KG1 (cell line): ENCODE data around the gene RPP25L.

Source experiments
- DNase-seq: peaks from one replicate; lab custom pipeline; 2025; lab: John Stamatoyannopoulos, UW

The RPP25L gene

DNA sequence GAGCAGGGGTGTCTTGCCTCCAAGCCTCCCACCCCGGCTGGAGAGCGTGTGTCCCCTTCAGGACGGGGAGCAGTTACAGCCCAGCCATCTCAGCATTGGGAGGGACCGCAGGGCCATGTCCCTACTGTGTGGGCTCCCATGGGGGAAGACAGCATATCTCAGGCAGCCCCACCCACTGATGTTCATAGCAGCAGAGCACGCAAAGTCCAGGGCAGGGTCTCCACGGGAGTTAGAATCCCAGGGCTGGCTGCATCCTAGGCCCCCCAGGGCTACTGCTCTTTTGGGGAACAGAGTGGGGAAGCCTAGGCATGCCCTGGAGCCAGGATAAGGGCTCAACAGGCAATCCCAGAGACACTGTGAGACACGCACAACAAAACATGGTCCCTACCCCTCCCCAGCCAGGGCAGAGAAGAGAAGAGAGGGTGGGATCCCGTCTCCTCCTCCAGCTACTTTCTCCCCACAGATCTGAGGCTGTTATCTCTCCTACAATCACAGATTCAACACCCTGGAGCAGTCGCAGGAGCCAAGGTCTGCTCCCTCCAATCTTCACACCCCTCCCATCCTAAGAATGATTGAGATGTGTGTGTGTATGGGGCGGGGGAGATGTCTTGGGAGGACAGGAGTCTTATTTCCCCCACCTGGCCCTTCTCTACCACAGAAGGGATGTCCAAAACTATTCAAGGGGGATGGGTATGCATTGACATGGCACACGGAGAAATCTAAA lies 25.8 kb downstream of the RPP25L start:
- DNase-seq, result no peak

DNA sequence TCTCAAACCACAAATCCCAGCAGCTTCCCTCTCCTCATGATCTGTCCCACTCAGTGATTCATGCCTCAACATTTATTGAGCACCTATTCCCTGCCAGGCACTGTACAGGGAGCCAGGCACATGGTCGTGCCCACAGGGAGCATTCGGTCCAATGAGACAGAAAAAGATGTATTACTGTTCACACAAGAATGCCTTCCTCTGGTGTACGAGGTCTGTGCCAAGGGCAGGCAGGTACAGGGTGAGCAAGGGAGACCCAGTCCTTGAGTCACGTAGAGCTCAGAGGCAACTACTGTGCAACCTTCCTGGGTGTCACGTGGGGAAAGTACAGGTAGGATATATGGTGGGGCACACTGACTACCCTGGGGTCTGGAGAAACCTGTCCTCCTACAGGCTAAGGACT lies 26.9 kb downstream of the RPP25L start:
- DNase-seq, result no peak

DNA sequence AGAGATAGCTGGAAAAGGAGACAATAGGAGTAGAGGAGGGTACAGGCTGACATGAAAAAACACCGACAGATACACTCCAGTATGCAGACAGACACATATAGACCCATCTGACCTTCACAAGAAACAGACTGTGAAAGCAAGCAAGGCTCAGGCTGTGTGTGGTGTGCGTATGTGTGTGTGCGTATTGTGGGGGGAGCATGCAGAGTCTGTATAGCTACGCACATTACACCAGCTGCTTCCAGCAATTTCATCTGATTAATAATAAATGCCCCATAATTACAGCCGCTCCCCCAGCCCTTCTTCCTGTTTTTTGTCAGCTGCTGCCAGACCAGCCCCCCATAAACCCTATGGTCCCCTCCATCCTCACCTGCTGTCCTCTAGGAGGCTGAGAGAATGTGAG lies 29.1 kb downstream of the RPP25L start:
- no peak for DNase-seq

DNA sequence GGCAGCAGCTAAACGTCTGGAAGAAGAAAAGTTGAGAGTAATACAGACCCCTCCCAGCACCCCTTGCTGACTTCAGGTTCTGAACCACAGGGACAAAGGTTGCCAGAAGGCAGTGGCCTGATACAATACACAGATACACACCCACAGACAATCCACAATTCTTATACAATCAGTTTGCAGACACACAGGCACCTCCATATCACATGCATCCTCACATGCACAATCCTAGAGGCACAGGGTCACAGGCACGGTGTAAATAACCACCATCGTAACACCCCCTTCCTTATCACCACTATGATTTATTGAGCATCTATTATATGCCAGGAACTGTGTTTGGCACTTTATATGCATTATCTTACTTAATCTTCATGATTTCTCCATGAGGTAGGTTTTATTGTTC lies 30.6 kb downstream of the RPP25L start:
- no peak for DNase-seq

DNA sequence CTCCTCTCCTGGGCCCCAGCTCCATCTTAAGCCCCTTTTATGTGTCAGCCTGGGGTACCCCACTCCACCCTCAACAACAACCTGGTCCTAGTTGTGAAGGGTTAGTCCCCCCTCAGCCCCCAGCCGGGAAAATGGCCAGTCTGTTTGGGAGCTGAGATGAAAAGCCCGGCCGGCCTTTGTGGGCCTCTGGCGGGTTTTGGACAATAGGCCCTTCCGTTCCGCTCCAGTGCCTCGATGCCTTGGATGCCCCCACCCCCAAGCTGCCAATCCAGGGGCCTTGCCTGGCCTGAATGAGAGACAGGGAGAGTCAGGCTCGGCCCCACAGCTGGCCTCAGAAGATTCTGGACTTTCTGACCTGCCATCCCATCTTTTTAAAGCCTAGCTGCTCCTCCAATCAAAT lies 31.5 kb downstream of the RPP25L start:
- no peak for DNase-seq

DNA sequence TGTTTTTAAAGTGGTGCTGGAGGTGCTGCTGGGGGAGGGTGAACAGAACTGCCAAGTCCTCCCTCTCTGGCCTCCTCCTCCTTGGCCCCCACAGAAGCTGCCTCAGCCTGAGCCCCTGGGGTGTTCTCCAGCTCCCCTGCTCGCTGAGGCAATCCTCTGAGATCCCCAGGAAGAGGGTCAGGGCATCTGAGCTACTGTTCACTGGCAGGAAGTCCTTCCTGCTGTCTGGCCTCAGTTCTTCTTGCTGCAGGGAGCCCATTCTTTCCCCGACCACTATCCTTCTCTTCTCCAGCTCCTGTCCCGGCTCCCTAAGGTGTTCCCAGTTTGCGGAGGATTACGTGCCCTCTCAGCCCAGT lies 32.1 kb downstream of the RPP25L start:
- no peak for DNase-seq

DNA sequence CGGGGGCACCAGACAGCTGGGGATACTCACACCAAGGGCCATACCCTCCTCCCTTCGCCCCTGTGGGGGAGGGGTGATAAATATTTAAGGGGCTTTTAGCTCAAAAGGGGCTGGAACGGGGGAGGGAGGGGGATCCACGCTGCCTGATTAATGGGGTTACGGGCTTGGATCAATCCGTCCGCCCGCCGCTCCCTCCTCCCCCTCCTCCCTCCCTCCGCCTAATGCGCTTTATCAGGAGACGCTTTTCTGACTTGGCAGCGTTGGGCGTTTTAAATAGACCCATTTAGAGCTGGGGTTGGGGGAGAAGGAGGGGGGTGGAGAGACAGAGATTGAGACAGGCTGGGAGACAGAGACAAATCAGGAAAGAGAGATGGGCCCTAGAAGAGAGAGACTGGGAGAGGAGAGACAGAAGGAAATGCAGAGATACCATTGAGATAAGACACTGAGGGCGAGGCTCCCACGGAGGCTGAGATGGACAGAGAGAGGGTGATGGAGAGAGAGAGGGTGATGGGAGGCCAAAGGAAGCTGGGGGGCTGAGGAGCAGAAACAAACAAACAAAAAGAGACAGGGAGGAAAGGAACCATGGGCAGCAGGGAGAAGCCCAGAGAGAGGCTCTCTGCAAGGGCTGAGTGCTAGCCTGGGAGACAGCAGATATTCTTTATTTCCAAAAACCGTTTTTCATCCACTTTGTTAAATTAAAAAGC lies 32.6 kb downstream of the RPP25L start:
- no peak for DNase-seq

DNA sequence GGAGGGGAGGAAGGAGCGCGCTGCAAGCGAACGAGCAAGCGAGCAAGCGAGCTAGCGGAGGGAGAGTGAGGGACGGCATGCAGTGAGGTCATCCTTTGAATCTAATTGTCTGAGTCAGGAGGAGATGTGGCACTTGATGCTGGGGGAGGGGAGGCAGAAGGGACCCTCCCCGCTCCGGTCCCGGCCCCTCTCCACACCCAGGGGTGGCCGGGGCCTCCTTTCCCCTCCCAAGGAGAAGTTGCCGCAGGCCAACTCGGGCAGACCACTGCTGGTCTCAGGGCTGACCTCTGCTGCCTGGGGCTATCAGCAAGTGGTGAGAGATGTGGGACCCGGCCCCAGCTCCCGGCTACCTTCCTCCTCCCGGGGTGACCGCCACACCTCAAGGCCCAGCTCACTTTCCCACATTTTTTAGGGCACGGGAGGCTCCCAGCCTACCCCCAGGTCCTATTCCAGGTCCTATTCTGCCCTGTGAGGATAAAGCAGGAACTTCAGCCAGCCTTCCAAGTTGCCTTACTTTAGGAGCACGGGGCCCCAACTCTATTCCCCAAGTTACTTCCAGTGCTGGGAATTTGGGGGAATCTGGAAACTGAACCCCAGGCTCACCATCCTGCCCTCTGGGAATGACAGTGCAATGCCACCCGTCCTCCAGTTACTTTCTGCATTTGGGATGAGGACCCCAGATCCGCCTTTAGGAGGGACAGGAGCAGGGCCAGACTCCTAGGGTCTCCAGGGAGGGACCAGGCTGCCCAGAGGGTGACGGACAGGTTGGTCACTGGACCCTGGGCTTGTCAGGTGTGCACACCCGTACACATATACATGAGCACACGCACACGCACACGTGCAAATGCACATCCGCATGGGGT lies 33.4 kb downstream of the RPP25L start:
- no peak for DNase-seq

DNA sequence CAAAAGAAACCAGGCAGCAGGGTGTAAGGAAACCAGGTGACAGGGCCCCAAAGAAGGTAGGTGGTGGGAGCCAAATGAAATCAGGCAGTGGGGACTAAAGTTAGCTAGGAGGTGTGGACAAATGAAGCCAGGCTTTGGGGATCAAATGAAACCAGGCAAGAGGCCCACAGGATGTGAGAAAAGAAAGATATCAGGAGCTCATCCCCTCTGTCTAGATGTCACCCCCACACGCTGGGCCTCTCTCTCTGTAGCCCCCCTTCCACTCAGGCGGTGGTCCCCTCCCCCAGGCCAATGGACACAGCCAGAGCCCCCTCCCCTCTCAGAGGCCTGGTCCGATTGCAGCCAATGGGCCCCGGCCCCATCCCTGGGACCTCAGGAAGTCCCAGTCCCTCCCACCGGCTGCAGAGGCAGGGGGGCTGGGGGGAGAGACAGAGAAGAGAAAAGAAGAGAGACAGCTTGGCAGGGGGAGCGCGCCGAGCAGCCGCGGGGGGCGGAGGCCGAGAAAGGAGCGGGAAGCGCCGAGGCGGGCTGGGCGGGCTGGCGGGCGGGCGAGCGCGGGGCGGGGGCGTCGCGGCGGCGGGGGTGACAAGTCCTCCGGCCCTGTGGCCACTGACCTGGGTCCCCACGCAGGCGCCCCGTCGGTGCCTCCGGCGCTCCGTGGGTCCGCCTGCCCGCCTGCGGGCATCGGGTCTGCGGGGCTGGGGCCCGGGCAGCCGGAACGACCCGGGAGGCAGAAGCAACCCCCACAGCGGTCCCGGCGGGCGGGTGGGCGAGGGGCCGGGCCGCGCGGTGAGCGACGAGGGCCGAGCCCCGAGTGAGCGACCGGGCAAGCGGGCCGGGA lies 34.3 kb downstream of the RPP25L start:
- DNase-seq, result no peak

DNA sequence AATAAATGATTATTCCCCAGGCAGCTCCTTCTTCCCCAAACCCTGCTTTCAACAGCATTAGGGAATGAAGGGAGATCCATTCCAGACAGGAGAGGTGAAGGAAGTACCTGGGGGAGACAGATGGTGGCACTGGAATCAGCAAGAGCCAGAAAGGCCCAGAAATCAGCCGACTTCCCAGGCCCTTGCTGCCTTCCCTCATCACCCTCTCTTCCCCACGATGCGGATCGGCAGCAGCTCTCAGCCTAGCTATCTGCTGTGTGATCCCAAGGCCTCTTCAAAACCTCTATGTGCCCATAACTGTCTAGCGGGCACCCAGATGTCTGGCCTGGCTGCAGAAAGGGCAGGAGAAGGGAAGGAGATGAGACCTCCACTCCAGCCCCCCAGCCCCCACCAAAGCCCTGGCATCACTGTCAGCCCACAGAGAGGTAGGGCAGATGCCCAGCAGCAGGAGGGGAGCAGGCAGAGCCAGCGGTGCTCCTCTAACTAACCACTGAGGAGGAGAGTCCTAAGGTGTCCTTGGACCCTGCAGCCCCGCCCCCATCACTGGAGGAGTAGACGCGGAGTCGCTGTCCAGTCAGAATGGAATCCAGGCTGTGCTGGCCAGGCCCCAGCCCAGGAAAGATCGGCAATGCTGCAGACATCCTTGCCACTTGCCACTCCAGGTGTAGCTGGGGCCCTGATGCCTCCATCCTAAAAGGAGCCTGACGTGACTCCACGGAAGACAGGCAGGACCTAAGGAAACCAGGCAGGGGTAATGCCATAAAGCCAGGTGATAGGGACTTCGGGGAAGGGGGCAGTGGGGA lies 35.1 kb downstream of the RPP25L start:
- no peak for DNase-seq

DNA sequence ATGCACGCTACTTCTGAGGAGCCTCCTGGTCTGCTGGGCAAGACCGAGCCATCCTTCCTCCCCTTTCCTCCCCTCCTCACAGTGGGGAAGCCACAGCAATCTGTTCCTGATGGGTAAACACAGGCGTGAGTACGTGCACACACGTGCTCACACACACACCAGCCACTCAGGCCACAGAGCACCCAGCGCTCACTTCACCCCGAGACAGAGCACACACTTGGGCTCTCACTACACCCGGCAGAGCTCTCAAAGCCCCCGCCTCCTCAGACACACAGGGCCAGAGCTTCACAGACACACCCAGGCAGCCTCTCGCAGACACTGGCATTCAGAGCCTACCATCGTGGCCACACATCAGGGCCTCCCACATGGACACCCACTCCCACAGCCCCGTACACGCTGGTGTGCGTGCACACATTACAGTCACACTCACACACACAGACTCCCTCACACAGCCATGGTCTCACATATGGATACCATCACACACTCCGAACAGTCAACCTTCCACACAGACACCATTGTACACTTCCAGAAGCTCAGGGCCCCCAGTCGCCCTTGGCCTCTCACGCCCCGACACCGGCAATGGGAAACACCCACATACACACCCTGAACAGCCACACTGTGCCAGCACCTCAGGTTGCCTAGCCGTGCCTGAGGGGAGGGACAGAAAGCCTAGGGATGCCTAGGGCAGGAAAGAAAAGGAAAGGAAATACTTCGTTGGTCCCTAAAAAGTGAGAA lies 35.9 kb downstream of the RPP25L start:
- DNase-seq, result no peak

DNA sequence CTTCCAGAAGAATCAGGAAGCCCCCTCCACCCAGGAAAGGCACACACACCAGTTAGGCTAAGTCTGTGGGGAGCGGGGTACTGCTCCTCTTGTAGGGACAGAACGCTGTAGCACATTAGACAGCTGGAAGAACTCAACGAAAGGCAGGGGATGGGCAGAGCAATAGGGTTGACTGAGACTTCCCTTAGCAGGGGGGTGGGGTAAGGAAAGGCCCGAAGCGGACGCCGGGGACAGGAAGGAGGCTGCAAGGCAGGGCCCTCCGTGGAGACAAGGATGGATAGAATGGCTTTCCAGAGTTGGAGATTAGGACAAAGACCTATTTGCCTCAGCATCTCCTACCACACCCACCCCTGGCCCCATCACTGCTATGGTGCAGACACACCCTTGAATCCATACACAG lies 36.7 kb downstream of the RPP25L start:
- DNase-seq, result no peak

DNA sequence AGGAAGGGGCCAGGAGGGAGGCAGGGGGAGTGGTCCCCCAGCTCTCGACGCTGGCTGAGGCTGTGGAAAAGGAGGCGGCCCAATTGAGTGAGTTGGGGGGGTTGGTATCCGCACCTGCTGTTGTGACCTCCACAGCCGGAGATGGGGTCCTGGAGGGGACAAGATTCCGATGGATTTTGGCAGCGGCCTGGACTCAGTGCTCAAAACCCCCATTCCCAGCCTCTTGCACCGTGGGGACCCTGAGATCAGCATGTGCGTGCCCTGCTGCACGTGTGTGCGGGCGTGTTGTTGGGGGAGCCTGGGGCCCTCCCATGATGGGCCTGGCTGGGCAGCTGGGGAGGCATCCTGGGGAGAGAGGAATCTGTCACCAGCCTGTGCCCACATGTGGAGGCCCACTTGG lies 37.3 kb downstream of the RPP25L start:
- DNase-seq, result no peak

DNA sequence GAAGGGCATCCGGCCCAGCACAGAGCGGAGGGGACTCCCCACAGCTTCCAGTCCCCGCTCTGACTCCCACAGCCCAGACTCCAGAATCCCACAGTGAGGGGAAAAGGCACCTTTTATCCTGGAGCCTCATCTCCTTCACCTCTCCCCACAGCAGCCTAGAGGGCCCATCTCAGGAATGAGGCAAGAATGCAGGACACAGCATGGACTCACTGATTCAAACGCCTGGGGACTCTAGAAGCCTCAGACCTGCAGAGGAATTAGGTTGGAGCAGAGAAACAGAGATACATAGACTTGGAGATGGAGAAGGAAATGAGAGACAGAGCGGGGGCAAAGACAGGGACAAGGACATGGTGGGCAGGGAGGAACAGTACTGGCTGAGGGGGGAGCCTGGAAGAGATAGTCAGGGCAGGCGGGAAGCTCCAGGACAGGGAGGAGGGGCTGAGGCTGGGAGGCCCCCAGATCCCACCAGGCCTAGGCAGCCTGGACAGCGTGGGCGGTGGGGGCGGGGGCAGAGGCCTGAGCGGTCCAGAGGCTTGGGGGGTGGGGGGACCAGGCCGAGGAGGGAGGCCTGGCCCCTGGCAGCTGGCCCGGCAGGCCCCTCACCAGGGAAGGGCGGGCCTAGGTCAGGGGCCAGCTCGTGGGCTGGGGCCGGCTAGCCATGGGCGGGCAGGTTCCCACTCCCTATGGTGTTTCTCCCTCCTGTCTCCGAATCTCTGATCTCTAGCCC lies 38.1 kb downstream of the RPP25L start:
- no peak for DNase-seq

DNA sequence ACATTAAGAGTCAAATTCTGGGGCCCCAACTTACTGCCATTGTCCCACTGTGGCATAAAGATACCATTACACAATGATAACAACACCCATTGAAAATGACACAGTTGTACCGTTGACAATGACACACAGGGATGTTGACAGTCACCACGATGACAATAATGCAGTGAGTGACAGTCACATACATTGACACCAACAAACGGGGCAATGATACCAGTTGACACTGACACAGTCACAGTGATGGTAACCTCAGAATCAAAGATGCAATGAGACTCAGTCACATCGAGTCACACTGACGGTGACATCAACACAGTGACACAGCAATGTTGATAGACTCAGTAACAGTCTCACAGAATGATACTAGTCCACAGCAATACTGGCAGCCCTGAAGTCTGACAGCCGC lies 39.3 kb downstream of the RPP25L start:
- no peak for DNase-seq

DNA sequence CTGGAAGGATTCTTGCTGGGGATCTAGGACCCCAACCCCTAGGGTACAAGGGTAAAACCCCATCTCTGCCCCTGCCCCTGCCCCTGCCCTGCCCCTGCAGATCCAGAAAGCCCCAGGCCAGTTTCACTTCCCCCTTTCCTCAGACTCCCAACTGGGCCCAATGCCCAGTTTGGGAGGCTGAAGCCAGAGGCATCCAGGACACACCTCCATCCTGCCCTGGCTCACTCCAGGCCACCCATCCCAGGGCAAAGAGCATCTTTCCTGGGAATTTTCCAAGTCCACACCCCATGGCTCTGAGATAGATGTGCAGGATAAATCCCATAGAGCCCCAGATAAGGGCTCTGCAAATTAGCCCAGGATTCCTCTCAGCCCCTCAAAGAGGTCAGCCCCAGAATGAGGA lies 39.8 kb downstream of the RPP25L start:
- no peak for DNase-seq

DNA sequence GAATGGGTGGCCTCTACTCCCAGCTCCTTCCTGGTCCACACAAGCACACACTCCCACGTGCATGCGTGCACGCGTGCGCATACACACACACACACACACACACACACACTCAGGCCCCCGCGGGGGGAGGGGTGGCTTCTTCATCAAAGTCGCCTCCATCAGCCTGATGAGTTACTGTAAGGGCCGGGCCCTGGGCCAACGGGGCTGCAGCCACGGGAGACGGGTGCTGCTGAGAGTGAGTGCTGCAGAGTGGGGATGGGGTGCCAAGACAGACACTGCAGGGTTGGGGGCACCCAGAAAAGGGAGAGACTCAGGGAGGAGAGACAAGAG lies 40.5 kb downstream of the RPP25L start:
- DNase-seq, result no peak

DNA sequence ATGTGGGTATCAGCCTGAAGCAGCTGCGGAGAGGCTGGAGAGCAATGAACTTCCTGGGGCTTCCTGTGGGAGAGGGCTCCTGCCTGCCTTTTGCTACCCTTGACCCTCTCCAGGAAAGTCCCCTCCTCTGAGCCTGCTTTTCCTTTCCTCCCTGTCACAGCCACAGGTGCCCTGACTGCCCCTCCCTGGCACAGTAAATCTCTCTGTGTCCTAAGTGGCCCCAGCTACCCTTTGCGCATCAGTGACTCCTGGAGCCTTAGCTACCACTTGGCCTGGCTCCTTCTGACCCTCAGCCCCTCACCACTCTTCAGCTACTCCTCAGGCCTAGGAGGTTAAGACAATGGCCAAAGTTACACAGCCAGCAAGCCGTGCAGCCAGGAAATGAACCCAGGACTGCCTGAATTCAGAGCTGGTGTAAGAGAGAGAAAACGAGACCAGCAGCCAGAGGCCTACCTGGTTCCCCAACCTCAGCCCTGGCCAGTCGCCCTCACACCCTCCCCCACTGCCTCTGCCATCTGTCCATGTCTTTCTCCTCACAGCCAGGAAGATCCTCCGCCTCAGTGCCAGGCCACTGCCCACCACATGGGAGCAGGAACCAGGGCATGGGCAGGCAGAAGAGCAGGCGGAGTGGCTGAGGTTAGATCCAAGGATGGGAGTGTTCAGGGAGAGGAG lies 41.0 kb downstream of the RPP25L start:
- DNase-seq, result no peak

DNA sequence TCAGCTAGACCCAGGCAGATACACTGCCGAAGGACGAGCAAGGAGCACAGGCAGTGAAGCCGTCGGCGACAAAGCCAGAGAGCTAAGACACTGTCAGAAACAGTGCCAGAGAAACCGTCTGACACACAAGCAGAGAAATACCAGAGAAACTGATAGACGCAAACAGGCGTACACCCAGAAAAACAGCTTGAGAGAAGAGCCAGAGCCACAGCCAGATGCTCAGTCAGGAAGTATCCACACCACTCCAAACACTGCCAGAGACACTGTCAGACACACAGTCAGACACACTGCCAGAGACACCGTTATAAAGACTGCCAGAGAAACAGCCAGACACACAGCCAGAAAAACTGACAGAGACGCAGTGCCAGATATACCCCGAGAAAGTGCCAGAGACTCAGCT lies 41.5 kb downstream of the RPP25L start:
- DNase-seq, result no peak

DNA sequence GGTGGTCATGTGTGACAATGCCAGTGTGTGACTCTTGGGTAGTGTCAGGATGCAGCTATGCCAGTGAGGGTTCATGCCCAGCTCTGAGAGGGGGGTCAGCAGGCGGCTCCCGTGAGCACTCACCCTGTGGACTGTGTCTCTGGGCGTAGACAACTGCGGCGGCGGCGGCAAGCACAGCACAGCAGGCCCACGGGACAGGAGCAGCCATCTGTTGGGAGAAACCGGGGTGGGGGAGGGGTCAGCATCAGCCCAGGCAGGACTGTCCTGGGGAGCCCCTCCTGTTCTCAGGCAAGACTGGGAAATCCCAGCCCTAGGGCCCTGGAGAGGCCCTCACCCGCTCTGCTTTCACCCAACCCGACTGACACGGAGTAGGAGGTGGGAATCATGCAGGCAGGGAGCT lies 43.1 kb downstream of the RPP25L start:
- DNase-seq, result no peak
